GM12878 (cell line): ENCODE data around the gene TIFAB. TPM values are rescaled to one million over a fixed set of nuclear protein-coding genes. Genes with fewer than 3 reads are reported as not detected.
A peak's percentile ranks its signal among the peaks of the same experiment; 100 is the strongest.

Experiments used
- ATAC-seq: fragments of 200-7000 bp; cut with Tn5 transposase; 3 replicates; pipeline ENCODE4 v1.9.1; 2020; ENCODE audit warnings: mild to moderate bottlenecking, moderate library complexity
- BruUV-seq: library from RNA; stranded (reverse); fragments of 400-500 nt; replicated peaks from 2 replicates; lab custom pipeline; 2021; lab: Mats Ljungman, UMichigan
- CTCF ChIA-PET: fragments of 300-600 bp; sonication (Branson Sonifier 250); formaldehyde crosslinking; extraction: SDS; loops from one replicate; lab custom pipeline; 2021; ENCODE audit warnings: inconsistent platforms; lab: Yijun Ruan, JAX
- POLR2A ChIA-PET: fragments of 350-600 bp; formaldehyde crosslinking; extraction: SDS; loops from one replicate; lab custom pipeline; 2021; ENCODE audit warnings: inconsistent platforms; lab: Charles Lee
- RAD21 ChIA-PET: fragments of 300-600 bp; sonication (Branson Sonifier 250); formaldehyde crosslinking; loops from one replicate; lab custom pipeline; 2023; ENCODE audit warnings: antibody characterized with exemption; ENCODE audit not compliant: unreplicated experiment; lab: Charles Lee
- SMC1A ChIA-PET: fragments of 300-600 bp; sonication (Branson Sonifier 250); formaldehyde crosslinking; loops from one replicate; lab custom pipeline; 2023; ENCODE audit not compliant: unreplicated experiment, uncharacterized antibody; lab: Charles Lee
- DNase-seq: peaks from one replicate; pipeline ENCODE4 v3.0.0-alpha.2; 2011; ENCODE audit warnings: low read depth, low spot score
- FAIRE-seq: peaks from 3 replicates; lab custom pipeline; 2011; peaks lifted over from hg19 to GRCh38; lab: Jason Lieb, UNC
- H2AFZ ChIP-seq: 2 replicates; pipeline ENCODE4 v1.6.0; 2011; ENCODE audit warnings: low read depth, low read length, control low read depth; ENCODE audit not compliant: control insufficient read depth
- H3K27ac ChIP-seq: 2 replicates; pipeline ENCODE4 v1.5.1; 2011; ENCODE audit warnings: control low read depth; ENCODE audit not compliant: control insufficient read depth, insufficient read depth
- H3K27me3 ChIP-seq, 2 experiments: replicated peaks in 1 of 2; 2 replicates each; pipeline versions ENCODE4 v1.6.0 to v1.6.1; 2011; ENCODE audit warnings: low read length in 1 of 2; ENCODE audit not compliant: control insufficient read depth in 2 of 2, insufficient read depth in 2 of 2
- H3K36me3 ChIP-seq, 2 experiments: 2 replicates each; pipeline ENCODE4 v1.5.1; 2011; ENCODE audit warnings: low read length in 1 of 2; ENCODE audit not compliant: control insufficient read depth in 2 of 2, insufficient read depth in 2 of 2
- H3K4me1 ChIP-seq: 2 replicates; pipeline ENCODE4 v1.6.1; 2011; ENCODE audit warnings: mild to moderate bottlenecking, low read length, moderate library complexity, mixed read lengths; ENCODE audit not compliant: control insufficient read depth, insufficient read depth
- H3K4me2 ChIP-seq: 2 replicates; pipeline ENCODE4 v1.6.0; 2011; ENCODE audit warnings: control low read depth; ENCODE audit not compliant: control insufficient read depth, insufficient read depth
- H3K4me3 ChIP-seq: fragments of 200-600 bp; sonication (generic); 2 replicates; pipeline ENCODE4 v1.5.1; 2016
- H3K79me2 ChIP-seq: 2 replicates; pipeline ENCODE4 v1.6.0; 2011; ENCODE audit warnings: low read length; ENCODE audit not compliant: control insufficient read depth, insufficient read depth
- H3K9ac ChIP-seq: 2 replicates; pipeline ENCODE4 v1.8.0; 2011; ENCODE audit warnings: low read length, control low read depth, mixed read lengths; ENCODE audit not compliant: control insufficient read depth, insufficient read depth
- H3K9me3 ChIP-seq: replicated peaks from 3 replicates; pipeline ENCODE4 v1.5.1; 2011; ENCODE audit warnings: mild to moderate bottlenecking, low read length; ENCODE audit not compliant: control insufficient read depth, insufficient read depth
- H4K20me1 ChIP-seq: 2 replicates; pipeline ENCODE4 v1.6.0; 2011; ENCODE audit not compliant: control insufficient read depth, insufficient read depth
- GATAD2B ChIP-seq: fragments of 450-650 bp; conservative IDR thresholded peaks from 2 replicates; pipeline ENCODE4 v1.6.1; 2017; ENCODE audit warnings: low read depth, mild to moderate bottlenecking, moderate library complexity
- IKZF1 ChIP-seq: fragments of 450-650 bp; conservative IDR thresholded peaks from 2 replicates; pipeline ENCODE4 v1.6.1; 2017; ENCODE audit warnings: antibody characterized with exemption, mild to moderate bottlenecking
- MEF2A ChIP-seq: IDR thresholded peaks from 2 replicates; pipeline ENCODE4 v1.6.1; 2011; ENCODE audit warnings: low read depth, mild to moderate bottlenecking, low read length, moderate library complexity; ENCODE audit not compliant: insufficient read depth
- POLR2AphosphoS2 ChIP-seq: IDR thresholded peaks from 2 replicates; pipeline ENCODE4 v1.6.1; 2011; ENCODE audit warnings: low read depth, mild to moderate bottlenecking, low read length, improper control_type of control experiment, moderate library complexity
- RBBP5 ChIP-seq: fragments of 200-600 bp; sonication (generic); conservative IDR thresholded peaks from 2 replicates; pipeline ENCODE4 v1.6.1; 2016
- RUNX3 ChIP-seq: IDR thresholded peaks from 2 replicates; pipeline ENCODE4 v1.6.1; 2012; ENCODE audit warnings: low read length, inconsistent platforms
- SMARCA5 ChIP-seq: fragments of 450-650 bp; IDR thresholded peaks from 2 replicates; pipeline ENCODE4 v1.6.1; 2017; ENCODE audit warnings: mild to moderate bottlenecking
- SRF ChIP-seq, 2 experiments: IDR thresholded peaks; 2 replicates each; pipeline ENCODE4 v1.6.1; 2011; ENCODE audit warnings: low read depth in 2 of 2, low read length in 2 of 2, mild to moderate bottlenecking in 1 of 2, moderate library complexity in 1 of 2
- TCF7 ChIP-seq: IDR thresholded peaks from 2 replicates; pipeline ENCODE4 v1.6.1; 2014; ENCODE audit warnings: antibody characterized with exemption, borderline replicate concordance
- ZNF24 ChIP-seq: fragments of 450-650 bp; IDR thresholded peaks from 2 replicates; pipeline ENCODE4 v1.6.1; 2017; ENCODE audit warnings: antibody characterized with exemption, mild to moderate bottlenecking
- WGBS: methylation state at CpG from one replicate; pipeline ENCODE4 v1.1.6; 2016; ENCODE audit warnings: low lambda C conversion rate; ENCODE audit not compliant: insufficient replicate concordance, insufficient coverage; ENCODE audit errors: missing lambda C conversion rate; 5-methylcytosine and 5-hydroxymethylcytosine counted together
- in situ Hi-C: fragments of 300-500 bp; cut with MboI; formaldehyde crosslinking; loops from 9 replicates; pipeline ENCODE4 v1.14.3; 2018; ENCODE audit warnings: mixed read lengths
- intact Hi-C: fragments of 100-400 bp; cut with micrococcal nuclease; formaldehyde crosslinking; loops from one replicate; pipeline ENCODE4 v1.14.2; 2022; ENCODE audit not compliant: unreplicated experiment
- polyA plus RNA-seq, 11 experiments: library from polyadenylated mRNA; depleted of rRNA in 4 of 11; unstranded in 6 of 11; stranded (reverse) in 5 of 11; fragments of >200 nt; fragmentation: Nextera tagmentation in 4 of 11; fragmentation: Illumina TruSeq in 1 of 11; extraction: Ambion mirVana in 4 of 11; extraction: Trizol in 1 of 11; gene quantifications; 1 replicate in 1 of 11; 2 replicates in 10 of 11; pipeline versions ENCODE4 v1.2.1 to v1.2.3, GENCODE V29; 2011 to 2016; ENCODE audit warnings: inconsistent platforms in 2 of 11, missing spikeins in 2 of 11, low read depth in 1 of 11
- total RNA-seq, 4 experiments: library from RNA; depleted of rRNA in 3 of 4; stranded (reverse); fragments of >200 nt in 3 of 4; fragmentation: Illumina TruSeq in 1 of 4; extraction: Trizol in 1 of 4; gene quantifications; 2 replicates each; pipeline versions ENCODE4 v1.2.1 to v1.2.3, GENCODE V29; 2013 to 2021
- TF ChIP-seq, protein P1 (sequence below): IDR thresholded peaks from 2 replicates; pipeline ENCODE4 v1.6.1; 2012; ENCODE audit warnings: low read depth, low read length, improper control_type of control experiment
- TF ChIP-seq, protein P2 (sequence below): fragments of 450-650 bp; IDR thresholded peaks from 2 replicates; pipeline ENCODE4 v1.6.1; 2017; ENCODE audit warnings: mild to moderate bottlenecking, moderate library complexity
- TF ChIP-seq, protein P3 (sequence below): IDR thresholded peaks from 2 replicates; pipeline ENCODE4 v1.6.1; 2011; ENCODE audit warnings: borderline replicate concordance, low read depth, mild to moderate bottlenecking, moderate library complexity, mixed read lengths, low read length; ENCODE audit not compliant: insufficient read depth; ENCODE audit errors: extremely low read length

TIFAB gene
- total and polyA plus RNA-seq, 10 of the 15 experiments (the other 5 are each of a cell fraction or from before 2014, with no cell fraction given): not detected

DNA sequence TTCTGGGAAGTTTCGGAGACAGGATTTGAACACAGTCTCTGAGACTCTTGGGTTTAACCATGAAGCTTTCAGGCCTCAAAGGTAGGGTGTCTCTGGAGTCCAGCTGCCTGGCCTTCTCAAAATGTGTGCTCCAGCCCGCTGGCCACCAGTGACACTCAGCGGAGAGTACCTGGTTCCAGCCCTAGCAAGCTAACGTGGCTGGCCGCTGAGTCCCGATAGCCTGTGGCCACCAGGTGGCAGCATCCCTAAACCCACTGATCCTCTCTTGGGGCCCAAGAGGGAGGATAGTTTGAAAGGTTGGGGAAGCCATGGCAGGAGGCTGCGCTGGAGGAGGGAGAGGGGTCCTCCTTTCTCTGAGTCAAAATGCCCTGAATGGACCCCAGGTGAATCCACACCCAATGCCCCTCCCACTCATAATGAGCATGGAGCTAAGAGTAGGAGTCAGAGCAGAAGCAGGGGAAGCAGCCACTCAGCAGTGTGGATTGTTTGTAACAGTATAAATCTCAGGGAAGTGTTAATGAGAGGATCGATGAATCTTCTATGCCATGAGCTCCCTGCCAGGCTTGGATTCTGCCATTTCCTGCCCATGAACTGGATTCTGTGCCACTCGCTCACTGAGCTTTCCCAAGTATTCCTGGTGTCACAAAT, 5.4 kb upstream of the TIFAB start (continued):
- TF ChIP-seq, protein P1, sequence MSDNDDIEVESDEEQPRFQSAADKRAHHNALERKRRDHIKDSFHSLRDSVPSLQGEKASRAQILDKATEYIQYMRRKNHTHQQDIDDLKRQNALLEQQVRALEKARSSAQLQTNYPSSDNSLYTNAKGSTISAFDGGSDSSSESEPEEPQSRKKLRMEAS: no peak
- TF ChIP-seq SRF (IDR thresholded peaks at IDR 0.05; ENCODE audit: low read depth in 2 of 2, low read length in 2 of 2): no peak
- 0 out of 2 replicates have a peak, but pooled peaks have one; percentile 17 for TF ChIP-seq IKZF1
- TF ChIP-seq SMARCA5: no peak
- TF ChIP-seq RUNX3: peak; percentile 30; the same call in 1 of the 2 replicates

DNA sequence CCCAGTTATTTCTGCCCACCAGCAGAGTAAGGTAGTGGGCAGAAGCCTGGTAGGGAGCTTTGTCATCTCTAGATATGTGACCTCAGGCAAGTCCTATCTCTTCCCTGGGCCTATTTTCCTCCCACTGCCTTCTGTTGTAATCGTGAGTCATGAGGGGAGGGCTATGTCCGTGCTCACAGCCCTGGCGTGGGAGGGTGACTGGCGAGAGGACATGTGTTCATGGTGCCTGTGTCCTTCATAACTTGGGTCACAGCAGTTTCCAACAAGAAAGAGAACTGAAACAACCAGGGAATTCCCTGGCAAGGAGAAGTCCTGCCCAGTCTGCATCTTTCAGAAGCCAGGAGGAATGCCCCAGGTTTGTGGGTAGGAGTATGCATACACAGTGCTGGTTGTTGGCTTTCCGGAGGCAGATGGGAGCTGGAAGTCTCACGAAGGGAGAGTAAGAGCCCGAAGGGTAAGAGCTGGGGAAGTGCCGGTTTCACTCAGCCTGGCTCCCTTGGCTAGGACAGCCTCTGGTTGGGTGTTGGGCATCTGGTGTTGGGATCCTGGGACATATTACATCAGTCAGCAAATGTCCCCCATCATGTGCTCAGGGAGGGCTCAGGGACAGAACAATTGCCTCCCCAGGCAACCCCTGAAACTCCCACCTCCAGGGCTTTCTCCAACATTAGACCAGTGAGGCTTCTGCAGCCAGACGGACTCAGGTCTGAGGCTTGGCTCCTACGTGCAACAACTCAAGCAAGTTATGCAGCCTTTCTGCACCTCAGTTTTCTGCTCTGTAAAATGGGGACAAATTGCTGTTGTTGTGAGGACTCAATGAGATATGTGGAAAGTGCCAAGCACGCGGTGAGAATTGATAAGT, 4.3 kb upstream of the TIFAB start:
- intact Hi-C loops: loop anchor here (2.0 kb wide), 1 partner anchor 96 kb away; no protein-coding TSS in a partner anchor
- TF ChIP-seq RBBP5: no peak
- TF ChIP-seq TCF7: no peak
- TF ChIP-seq, protein P2, sequence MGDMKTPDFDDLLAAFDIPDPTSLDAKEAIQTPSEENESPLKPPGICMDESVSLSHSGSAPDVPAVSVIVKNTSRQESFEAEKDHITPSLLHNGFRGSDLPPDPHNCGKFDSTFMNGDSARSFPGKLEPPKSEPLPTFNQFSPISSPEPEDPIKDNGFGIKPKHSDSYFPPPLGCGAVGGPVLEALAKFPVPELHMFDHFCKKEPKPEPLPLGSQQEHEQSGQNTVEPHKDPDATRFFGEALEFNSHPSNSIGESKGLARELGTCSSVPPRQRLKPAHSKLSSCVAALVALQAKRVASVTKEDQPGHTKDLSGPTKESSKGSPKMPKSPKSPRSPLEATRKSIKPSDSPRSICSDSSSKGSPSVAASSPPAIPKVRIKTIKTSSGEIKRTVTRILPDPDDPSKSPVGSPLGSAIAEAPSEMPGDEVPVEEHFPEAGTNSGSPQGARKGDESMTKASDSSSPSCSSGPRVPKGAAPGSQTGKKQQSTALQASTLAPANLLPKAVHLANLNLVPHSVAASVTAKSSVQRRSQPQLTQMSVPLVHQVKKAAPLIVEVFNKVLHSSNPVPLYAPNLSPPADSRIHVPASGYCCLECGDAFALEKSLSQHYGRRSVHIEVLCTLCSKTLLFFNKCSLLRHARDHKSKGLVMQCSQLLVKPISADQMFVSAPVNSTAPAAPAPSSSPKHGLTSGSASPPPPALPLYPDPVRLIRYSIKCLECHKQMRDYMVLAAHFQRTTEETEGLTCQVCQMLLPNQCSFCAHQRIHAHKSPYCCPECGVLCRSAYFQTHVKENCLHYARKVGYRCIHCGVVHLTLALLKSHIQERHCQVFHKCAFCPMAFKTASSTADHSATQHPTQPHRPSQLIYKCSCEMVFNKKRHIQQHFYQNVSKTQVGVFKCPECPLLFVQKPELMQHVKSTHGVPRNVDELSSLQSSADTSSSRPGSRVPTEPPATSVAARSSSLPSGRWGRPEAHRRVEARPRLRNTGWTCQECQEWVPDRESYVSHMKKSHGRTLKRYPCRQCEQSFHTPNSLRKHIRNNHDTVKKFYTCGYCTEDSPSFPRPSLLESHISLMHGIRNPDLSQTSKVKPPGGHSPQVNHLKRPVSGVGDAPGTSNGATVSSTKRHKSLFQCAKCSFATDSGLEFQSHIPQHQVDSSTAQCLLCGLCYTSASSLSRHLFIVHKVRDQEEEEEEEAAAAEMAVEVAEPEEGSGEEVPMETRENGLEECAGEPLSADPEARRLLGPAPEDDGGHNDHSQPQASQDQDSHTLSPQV: no peak
- 0 out of 2 replicates have a peak, but pooled peaks have one; percentile 52 for TF ChIP-seq GATAD2B
- TF ChIP-seq, protein P3, sequence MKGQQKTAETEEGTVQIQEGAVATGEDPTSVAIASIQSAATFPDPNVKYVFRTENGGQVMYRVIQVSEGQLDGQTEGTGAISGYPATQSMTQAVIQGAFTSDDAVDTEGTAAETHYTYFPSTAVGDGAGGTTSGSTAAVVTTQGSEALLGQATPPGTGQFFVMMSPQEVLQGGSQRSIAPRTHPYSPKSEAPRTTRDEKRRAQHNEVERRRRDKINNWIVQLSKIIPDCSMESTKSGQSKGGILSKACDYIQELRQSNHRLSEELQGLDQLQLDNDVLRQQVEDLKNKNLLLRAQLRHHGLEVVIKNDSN: no peak
- no peak for TF ChIP-seq MEF2A
- no peak for TF ChIP-seq ZNF24
- no peak for TF ChIP-seq POLR2AphosphoS2

More for the DNA sequence above, 4.3 kb upstream of the TIFAB start:
- H3K27me3 ChIP-seq: no peaks in the 10 kb centered on the region; a peak in 1 of 4 replicates
- no peak overlapping the region for H3K27ac ChIP-seq
- H3K4me2 ChIP-seq: peak overlapping the region; percentile 20
- peaks cover 20% of the 10 kb centered on the region for H3K4me1 ChIP-seq
- SMC1A ChIA-PET: interaction anchor here (1.4 to 2.8 kb wide), 7 partner anchors 8 to 108 kb away, joined by 3 to 28 read pairs (median 4); no protein-coding TSS in a partner anchor
- 29% methylated on average over 12 of the region's 12 CpGs for WGBS
- H3K36me3 ChIP-seq: no peaks in the 10 kb centered on the region
- in situ Hi-C loops: no loop called here
- FAIRE-seq (peak; percentile 78), DNase-seq (peak; percentile 68), ATAC-seq (peak; percentile 76)
- no TSS peak for BruUV-seq
- H3K79me2 ChIP-seq: no peaks in the 10 kb centered on the region
- no peaks in the 10 kb centered on the region for H4K20me1 ChIP-seq
- H3K9ac ChIP-seq: no peak overlapping the region
- no peaks in the 10 kb centered on the region; the same call in 2 of the 3 replicates for H3K9me3 ChIP-seq
- CTCF ChIA-PET: interaction anchor here (0.8 to 16.3 kb wide), 20 partner anchors 9 to 372 kb away, joined by 3 to 363 read pairs (median 6); partner anchors contain the start of gene DCANP1
- H3K4me3 ChIP-seq: no peak overlapping the region
- POLR2A ChIA-PET: no interaction called here
- H2AFZ ChIP-seq: no peak overlapping the region
- RAD21 ChIA-PET: interaction anchor here (1.4 to 5.0 kb wide), 3 partner anchors 8 to 95 kb away, joined by 4 to 33 read pairs (median 5); no protein-coding TSS in a partner anchor
